Inflammatory macrophage treated with lipopolysaccharide for 4 hours (primary cell): Measurements from ENCODE around the gene LUC7L.
"Not testable (repeated sequence)": the region's sequence is repeated elsewhere in the genome, so short reads cannot be mapped to it uniquely, and the experiment has no call there.

Experiments
- DNase-seq: peaks from one replicate; pipeline ENCODE4 v3.0.0-alpha.2; 2020

LUC7L gene

DNA sequence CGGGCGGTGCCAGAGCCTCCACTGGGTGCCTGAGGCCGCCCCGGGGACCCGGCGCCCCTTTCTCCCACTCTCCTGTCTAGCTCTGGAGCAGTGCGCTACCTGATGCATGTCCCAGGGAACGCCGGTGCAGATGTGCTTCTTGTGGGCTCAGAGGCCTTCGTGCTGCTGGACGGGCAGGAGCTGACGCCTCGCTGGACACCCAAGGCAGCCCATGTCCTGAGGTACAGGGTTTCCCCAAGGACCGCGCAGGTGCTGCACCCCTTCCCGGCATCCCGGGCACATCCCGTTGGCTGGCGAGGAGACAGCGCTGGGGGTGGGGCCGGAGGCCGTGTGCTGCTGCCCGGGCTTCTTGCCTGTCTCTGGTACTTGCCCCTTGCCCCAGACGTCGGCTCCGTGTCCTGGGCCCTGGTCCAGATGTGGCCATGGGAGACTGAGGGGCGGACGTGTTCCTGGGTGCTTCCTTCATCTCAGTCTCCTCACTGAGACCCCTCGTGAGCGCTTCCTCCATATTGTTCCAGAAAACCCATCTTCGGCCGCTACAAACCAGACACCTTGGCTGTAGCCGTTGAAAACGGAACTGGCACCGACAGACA, 34.0 kb upstream of the LUC7L start:
- DNase-seq = no peak

DNA sequence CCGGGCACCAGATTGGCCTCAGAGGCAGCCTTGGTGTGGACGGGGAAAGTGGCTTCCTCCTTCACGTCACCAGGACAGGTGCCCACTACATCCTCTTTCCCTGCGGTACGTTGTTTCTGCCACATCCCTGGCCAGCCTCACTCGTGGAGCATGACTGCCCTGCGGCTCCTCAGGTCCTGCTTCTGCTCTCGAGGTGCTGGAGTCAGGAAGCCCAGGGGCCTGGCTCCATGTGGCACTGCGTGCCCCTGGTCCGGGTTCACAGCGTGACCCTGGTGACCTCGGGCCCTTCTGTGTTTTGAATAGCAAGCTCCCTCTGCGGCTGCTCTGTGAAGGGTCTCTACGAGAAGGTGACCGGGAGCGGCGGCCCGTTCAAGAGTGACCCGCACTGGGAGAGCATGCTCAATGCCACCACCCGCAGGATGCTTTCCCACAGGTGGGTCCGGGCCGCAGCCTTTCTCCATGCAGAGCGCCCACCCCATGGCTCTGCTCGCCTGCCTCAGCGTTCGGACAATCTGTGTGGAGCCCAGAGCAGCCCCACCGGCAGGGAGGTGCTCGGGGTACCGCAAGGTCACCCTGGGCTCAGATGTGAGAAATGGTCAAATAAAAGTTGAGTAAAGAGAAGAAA, 33.0 kb upstream of the LUC7L start:
- DNase-seq = no peak

DNA sequence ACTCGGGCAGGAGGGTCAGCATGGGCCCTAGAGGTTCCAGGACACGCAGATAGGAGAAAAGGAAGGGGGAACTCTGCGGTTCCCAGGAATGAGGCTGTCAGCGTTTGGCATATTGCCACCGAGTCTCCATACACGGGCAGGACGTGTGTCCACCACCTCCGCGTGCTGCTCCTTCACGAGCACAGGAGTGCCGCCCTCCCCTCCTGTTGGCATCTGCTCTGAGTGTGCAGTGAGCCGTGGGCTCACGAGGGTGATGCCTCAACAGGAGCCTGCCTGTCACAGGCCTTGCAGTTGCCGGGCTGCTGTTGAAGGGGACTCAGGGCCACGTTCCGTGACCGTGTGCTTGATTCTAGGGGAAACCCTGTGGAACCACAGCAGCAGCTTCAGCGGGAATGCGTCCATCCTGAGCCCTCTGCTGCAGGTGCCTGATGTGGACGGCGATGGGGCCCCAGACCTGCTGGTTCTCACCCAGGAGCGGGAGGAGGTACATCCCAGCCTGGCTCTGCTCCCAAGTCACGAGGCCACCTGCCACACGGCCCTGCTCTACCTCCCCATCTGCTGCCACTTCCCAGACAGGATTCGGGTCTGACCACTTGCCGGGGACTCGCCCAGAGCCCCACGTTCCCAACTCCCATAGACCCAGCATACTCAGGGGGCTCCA, 31.9 kb upstream of the LUC7L start:
- DNase-seq = no peak

DNA sequence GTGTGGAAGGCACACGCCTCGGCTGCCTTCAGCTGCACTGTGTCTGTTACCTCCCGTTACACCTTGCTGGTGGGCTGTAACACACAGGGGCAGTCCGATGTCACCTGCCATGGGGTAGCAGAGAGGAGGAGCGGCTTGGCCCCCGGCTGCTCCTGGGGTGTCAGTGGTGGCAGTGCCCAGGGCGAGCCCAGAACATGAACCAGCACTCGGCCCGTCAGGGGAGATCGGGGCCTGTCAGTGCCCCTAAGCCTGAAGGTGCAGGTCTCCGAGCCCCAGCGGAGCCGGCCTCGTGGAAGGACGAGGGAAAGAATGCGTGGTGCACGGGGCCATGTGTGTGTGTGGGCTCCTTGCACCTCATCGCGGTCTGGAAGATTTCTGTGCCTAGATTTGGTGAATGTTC, 31.1 kb upstream of the LUC7L start:
- DNase-seq = no peak

DNA sequence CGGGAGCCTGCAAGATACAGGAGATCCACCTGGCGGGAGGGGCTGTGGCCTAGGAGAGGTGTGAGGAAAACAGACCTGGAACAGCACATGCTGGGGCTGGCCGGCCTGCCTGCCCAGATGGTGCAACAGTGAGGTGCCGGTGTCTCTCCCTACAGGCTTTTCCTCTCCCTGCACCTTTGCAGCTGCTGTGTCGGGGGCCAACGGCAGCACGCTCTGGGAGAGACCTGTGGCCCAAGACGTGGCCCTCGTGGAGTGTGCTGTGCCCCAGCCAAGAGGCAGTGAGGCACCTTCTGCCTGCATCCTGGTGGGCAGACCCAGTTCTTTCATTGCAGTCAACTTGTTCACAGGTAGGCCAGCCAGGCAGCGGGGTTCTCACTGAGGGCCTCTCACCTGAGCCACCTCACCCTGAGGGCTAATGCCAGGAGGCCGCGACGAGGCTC, 30.6 kb upstream of the LUC7L start:
- DNase-seq = no peak

DNA sequence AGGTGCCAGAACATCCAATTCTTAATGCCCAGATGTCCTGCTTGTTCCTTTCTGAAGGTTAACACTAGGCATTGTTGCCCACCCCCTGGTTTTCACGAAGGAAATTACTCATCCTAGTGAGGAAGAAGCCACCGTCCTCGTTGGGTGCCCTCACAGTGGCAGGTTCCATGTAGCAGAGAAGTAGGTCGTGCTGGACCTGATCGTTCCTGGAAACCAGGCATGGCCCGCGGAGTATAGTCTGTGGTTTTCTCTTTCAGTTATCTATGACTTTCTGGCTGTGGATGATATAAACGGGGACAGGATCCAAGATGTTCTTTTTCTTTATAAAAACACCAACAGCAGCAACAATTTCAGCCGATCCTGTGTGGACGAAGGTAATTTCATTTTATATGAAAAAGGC, 30.0 kb upstream of the LUC7L start:
- DNase-seq = no peak

DNA sequence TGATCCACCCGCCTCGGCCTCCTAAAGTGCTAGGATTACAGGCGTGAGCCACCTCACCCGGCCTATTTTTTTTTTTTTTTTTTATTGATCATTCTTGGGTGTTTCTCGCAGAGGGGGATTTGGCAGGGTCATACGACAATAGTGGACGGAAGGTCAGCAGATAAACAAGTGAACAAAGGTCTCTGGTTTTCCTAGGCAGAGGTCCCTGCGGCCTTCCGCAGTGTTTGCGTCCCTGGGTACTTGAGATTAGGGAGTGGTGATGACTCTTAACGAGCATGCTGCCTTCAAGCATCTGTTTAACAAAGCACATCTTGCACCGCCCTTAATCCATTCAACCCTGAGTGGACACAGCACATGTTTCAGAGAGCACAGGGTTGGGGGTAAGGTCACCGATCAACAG, 28.8 kb upstream of the LUC7L start:
- not testable (repeated sequence) for DNase-seq

DNA sequence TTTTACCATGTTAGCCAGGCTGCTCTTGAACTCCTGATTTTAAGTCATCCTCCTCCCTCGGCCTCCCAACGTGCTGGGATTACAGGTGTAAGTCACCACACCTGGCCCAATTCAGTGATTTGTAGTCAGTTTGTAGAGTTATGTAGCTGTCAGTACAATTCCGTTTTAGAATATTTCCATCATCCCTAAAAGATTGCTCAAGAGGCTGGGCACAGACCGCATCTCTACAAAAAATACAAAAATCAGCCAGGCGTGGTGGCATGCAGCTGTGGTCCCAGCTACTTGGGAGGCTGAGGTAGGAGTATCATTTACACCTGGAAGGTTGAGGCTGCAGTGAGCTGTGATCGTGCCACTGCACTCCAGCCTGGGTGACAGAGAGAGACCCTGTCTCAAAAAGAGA, 25.9 kb upstream of the LUC7L start:
- no peak for DNase-seq

DNA sequence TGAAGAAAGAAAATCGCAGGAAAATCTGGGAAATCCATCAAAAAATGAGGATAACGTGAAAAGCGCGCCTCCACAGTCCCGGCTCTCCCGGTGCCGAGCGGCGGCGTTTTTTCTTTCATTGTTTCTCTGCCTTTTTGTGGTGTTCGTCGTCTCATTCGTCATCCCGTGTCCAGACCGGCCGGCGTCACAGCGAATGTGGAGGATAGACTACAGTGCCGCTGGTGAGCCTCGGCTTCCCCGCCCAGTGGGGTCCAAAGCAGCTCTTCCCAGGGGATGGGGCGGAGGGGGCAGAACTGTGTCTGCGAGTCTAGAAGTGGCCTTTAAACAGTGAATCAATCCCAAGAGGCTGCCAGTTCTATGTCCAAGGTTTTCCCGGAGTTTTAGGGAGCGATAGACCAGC, 25.2 kb upstream of the LUC7L start:
- no peak for DNase-seq

DNA sequence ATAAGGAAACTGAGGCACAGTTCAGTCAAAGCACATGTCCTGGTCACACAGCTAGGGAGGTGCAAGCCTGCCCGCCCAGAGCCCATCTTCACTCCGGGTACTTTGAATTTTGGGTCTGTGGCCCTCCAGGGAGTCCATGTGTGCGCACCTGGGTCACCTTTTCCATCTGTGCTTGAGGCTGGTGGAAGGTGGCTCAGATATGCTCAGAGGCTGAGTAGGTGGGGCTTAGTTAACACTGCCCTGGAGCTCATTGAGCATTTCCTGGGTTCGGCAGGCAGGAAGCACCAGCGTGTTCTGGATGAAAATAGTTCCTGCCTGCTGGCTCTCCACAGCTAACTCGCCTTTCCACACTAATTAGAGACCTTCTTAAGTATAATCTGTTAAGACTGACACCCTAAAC, 24.6 kb upstream of the LUC7L start:
- no peak for DNase-seq

DNA sequence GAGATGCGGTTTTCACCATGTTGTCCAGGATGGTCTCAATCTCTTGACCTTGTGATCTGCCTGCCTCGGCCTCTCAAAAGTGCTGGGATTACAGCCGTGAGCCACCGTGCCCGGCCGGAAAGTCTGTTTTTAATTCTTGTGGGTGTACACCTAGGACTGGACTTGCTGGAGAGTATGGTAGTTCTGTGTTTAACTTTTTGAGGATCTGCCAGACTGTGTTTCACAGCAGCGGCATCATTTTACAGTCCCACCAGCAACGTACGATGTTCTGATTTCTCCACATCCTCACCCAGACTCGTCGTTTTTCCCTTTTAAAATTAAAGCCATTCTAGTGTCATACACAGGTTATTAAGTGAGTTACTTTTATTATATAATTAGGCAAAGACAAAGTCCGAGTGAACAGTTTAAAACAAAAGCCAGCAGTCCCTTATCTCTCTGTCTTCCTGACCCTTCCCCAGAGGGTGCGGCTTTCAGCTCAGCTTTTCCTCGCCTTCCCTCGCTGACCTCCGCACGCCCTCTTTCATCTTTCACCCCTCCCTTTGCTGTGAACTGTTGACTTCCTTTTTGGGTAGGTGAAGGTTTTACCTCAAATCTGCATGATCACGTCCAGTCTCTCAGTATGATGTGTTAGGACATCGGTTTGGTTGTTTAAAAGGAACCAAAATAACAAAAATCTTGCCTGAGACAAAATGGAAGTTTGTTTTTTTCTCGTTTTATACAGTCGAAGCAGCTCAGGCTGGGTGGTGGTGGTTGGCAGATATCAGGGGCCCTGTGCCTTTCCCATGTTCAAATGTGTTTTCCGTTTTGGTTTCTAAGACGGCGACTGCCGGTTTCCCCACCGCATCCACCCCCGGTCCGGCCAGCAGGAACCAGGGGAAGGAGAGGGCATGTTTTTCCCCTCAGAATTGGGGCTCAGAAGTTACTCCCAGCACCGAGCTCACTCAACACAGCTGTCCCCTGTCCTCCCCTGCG, 23.4 kb upstream of the LUC7L start:
- peak; percentile 66 for DNase-seq

DNA sequence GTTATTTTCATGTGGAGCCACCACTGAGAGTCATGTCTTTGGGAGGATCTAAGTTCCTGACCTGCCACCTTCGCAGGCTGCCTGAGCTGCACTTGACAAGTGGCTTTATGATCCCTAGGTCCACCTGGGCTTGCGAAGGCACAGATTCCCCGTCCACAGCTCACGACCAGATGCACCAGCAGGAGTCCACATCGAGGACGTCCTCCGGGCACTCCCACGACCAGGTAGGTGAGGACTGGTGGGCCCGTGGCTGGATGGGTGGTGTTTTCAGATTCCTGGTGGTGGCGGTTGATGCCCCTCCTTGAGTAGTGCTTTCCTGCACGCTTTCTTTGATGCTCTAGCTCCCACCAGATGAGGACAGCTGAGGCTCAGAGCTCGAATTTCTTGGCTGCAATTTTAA, 20.2 kb upstream of the LUC7L start:
- no peak for DNase-seq

DNA sequence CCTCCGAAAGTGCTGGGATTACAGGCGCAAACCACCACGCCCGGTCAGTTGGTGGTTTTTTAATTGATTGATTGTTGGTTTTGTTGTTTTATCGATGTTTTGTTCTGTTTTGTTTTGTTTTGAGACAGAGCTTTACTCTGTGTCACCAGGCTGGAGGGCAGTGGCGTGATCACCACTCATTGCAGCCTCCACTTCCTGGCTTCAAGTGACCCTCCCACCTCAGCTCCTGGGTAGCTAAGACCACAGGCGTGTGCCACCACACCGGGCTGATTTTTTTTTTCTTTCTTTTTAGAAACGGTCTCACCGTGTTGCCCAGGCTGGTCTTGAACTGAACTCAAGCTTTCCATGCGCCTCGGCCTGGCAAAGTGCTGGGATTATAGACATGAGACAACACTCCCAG, 17.8 kb upstream of the LUC7L start:
- DNase-seq = no peak

DNA sequence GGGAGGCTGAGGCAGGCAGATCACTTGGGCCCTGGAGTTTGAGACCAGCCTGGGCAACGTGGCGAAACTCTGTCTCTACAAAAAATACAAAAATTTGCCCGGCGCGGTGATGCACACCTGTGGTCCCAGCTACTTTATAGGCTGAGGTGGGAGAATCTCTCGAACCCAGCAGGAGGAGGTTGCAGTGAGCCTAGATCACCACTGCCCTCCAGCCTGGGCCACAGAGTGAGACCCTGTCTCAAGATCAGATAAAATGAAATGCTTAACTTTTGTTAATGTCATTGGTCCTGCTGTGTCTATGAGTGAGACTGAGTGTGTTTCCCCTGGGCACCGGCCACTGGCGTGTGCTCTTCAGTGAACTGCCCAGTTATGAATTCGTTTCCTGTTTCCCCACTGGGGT, 15.9 kb upstream of the LUC7L start:
- DNase-seq = no peak

DNA sequence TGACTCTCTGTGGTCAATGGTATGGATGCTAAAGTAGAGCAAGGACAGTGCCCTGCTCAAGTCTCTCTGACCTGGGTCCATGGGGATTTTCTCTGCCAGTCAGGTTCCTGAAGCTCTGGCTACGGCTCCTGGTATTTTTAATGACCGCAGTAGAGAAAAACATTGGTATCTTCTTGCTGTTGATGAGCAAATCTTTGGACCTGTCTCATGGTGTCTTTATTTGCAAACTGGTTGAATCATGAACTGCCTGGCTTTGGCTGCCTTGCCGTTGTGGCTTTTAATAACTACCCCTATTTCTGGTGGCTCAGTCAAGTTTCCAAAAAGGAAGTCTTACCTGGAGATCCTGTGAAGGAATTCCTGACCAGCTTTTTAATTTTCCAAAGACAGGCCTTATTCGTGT, 14.1 kb upstream of the LUC7L start:
- DNase-seq = no peak

DNA sequence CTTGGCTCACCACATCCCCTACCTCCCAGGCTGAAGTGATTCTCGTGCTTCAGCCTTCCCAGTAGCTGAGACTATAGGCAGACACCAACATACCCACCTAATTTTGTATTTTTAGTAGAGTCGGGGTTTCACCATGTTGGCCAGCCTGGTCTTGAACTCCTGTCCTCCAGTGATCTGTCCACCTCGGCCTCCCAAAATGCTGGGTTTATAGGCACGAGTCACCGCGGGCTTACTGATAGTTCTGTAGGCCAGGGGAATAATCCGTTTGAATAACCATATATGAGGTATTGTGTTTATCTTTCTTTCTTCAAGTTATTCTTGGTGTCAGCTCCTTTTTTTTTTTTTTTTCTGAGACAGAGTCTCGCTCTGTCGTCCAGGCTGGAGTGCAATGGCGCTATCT, 13.0 kb upstream of the LUC7L start:
- no peak for DNase-seq

DNA sequence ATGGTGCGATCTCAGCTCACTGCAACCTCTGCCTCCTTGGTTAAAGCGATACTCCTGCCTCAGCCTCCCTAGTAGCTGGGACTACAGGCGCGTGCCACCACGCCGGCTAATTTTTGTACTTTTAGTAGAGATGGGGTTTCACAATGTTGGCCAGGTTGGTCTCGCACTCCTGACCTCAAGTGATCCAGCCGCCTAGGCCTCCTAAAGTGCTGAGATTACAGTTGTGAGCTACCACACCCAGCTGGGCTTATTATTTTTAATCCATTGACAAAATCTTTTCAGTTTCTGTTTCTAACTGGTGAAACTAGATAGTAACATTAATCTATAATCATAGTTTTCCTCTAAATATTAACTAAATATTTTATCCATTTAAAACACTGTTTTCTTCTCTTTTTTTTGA, 11.3 kb upstream of the LUC7L start:
- no peak for DNase-seq

DNA sequence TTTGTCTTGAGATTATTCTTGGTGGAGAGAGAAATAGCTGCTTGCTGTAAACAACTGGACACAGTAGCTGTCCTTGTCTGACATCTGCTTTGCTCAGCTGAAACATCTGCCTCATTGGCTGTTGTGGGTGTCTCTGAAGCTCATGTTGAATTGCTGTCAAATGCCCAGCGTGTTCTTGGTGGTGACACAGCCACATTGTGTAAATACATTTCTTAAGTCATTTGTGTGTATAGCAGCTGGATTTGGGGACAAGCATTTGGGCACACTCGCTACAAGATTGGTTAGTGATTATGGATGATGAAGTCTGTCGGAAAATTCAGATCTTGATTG, 10.7 kb upstream of the LUC7L start:
- peak; percentile 27 for DNase-seq

DNA sequence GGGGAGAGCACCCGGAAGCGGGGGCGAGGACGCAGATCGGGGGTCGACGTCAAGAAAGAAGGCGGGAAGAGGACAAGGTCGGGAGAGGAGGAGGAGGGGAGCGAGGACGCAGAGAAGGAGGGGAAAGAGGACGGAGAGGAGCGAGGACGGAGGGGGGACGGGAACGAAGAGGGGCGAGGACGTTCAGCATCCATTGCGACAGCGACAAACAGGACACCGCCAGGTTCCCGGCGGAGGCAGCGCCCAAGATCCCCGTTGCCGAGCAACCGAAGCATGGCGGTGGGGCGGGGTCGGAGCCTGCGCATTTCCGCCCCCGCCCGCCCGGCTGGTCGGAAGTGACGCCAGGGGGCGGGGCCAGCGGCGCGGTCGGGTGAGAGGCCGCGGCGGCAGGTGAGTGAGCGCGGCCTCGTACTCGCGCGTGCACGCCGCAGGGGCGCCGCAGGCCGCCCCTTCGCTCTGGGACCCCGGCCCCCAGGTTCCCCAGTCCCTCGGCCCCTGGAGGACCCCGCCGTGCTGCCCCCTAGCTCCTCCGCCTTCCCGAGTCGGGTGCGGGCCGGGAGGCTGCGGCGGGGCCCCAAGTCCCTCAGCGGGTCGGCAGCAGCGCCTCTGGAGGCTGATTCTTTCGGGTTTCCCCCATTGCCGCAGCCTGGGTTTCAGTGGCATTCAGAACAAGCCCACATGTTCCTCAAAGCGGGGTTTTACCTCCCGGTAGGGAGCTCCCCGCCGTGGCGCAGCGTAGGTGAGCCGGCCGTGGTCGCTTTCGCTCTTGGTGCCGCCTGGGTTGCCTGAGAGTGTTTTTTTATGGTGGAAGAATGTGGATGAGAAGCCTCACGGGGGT, 5.4 kb upstream of the LUC7L start, which contains the start of gene FAM234A:
Gene FAM234A, plus strand, starts transcription at position 354 of the 838 bp plus-strand sequence. CDS start 19,593 bp downstream, outside the sequence.
- DNase-seq = peak; percentile 96

DNA sequence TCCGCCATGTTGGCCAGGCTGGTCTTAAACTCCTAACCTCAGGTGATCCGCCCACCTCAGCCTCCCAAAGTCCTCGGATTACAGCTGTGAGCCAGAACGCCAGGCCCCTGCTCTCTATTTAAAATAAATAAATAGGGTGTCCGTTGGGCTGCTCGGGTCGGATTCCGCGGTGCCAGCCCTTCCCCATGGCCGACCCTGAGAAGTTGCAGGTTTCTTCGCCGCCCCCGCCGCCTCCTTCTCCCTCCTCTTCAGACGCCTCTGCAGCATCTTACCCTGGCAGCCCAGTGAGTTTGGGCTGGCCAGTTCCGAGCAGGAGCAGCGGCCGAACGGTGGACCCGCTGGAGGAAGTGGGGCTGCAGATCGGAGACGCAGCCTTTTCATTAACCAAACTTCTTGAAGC, 1.7 kb upstream of the LUC7L start:
- DNase-seq = no peak

DNA sequence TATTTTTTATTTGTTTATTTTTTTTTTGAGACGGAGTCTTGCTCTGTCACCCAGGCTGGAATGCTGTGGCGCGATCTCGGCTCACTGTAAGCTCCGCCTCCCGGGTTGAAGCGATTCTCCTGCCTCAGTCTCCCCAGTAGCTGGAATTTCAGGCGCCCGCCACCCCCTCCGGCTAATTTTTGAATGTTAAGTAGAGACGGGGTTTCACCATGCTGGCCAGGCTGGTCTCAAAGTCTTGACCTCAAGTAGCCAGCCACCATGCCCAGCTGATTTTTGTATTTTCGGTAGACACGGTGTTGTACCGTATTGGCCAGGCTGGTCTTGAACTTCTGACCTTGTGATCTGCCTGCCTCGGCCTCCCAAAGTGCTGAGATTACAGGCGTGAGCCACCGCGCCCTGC, 1.1 kb upstream of the LUC7L start:
- DNase-seq = not testable (repeated sequence)

DNA sequence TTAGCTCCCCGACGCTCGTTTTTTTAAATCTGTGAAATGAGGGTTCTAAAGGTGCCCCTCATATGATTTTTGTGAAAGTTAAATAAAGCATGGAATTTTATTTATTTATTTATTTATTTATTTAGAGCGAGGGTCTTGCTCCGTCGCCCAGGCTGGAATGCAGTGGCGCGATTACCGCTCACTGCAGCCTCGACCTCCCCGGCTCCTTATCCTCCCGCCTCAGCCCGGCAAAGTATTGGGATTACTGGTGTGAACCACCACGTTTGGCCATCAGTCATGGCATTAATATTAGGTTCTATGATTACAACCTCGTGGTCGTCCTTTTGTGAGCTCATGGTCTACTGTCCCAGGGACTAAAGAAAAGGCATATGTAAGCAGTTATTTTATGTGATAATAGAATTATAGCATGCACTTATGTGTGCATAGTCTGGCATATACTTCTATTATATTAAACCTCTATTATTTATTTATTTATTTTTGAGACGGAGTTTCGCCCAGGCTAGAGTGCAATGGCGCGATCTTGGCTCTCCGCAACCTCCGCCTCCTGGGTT, 557 bp upstream of the LUC7L start:
- DNase-seq = no peak
